ENCODE results near the gene THAP4.

THAP4 gene

GRCh38 chr2:241542278-241542605, 94.7 kb downstream of the THAP4 start:
- DNase-seq = no peak

- peak; percentile 45 for DNase-seq
These were observed 95.2 kb downstream of the THAP4 start for GRCh38 chr2:241541564-241542277.

- peak; percentile 67 for DNase-seq
These were observed 96.0 kb downstream of the THAP4 start for GRCh38 chr2:241540771-241541561.

- DNase-seq = no peak
These were observed 96.6 kb downstream of the THAP4 start for GRCh38 chr2:241540401-241540770.

GRCh38 chr2:241539616-241540374, 97.2 kb downstream of the THAP4 start:
- no peak for DNase-seq

- no peak for DNase-seq
These were observed 97.9 kb downstream of the THAP4 start for GRCh38 chr2:241538838-241539615.

GRCh38 chr2:241535871-241536655, 100.9 kb downstream of the THAP4 start:
- DNase-seq = no peak

- DNase-seq = no peak
These were observed 102.1 kb downstream of the THAP4 start for GRCh38 chr2:241534701-241535375.
